ENCODE data around the gene NREP. TPM values are rescaled to one million over a fixed set of nuclear protein-coding genes. Genes with fewer than 3 reads are reported as not detected.
A peak's percentile ranks its signal among the peaks of the same experiment; 100 is the strongest.

The NREP gene
- total and polyA plus RNA-seq, 2 experiments from 2014 or later: 260 to 300 TPM

- Histone ChIP-seq H3K4me2 (no peak overlapping the region), H3K36me3 (ENCODE audit: insufficient read depth) (no peaks in the 10 kb centered on the region), H3K79me2 (replicated peaks; ENCODE audit: insufficient read depth) (no peaks in the 10 kb centered on the region), H3K27me3 (ENCODE audit: insufficient read depth) (no peaks in the 10 kb centered on the region), H4K20me1 (replicated peaks; ENCODE audit: insufficient read depth) (no peaks in the 10 kb centered on the region), H2AFZ (peak overlapping the region; percentile 64; the same call in 1 of the 2 replicates), H3K27ac (ENCODE audit: low read depth) (no peak overlapping the region; the same call in 1 of the 2 replicates), H3K9me2 (ENCODE audit: insufficient read depth) (no peaks in the 10 kb centered on the region), H3K4me3 (no peak overlapping the region), H3K4me1 (ENCODE audit: insufficient read depth) (peaks cover 3% of the 10 kb centered on the region; the same call in 1 of the 2 replicates), H3F3A (replicated peaks; ENCODE audit: low read depth) (no peaks in the 10 kb centered on the region)
- Mint-ChIP-seq H3K4me3 (no peak overlapping the region), H3K9me3 (no peaks in the 10 kb centered on the region), H3K27ac (peak overlapping the region; percentile 46; the same call in 1 of the 2 replicates), H3K36me3 (ENCODE audit: low read depth) (no peaks in the 10 kb centered on the region), H3K27me3 (ENCODE audit: insufficient read depth, low read depth, poor library complexity) (peaks cover 2% of the 10 kb centered on the region), H3K4me1 (peaks cover 16% of the 10 kb centered on the region)
- no peak for TF ChIP-seq EZH2 (IDR thresholded peaks at IDR 0.05; ENCODE audit: low read depth, unreplicated experiment)
- peak; percentile 67 for DNase-seq (ENCODE audit: low spot score)
- peak; percentile 88 for ATAC-seq
Observed at GRCh38 chr5:111774525-111774924, 17.5 kb upstream of the NREP start.

- Mint-ChIP-seq H3K27me3 (ENCODE audit: insufficient read depth, low read depth, poor library complexity) (peaks cover 2% of the 10 kb centered on the region), H3K36me3 (ENCODE audit: low read depth) (no peaks in the 10 kb centered on the region), H3K27ac (0 out of 2 replicates have a peak overlapping the region, but pooled peaks have one; percentile 10), H3K4me1 (peaks cover 16% of the 10 kb centered on the region), H3K9me3 (no peaks in the 10 kb centered on the region), H3K4me3 (no peak overlapping the region)
- Histone ChIP-seq H3K27ac (ENCODE audit: low read depth) (no peak overlapping the region), H3K9me2 (ENCODE audit: insufficient read depth) (no peaks in the 10 kb centered on the region), H3K79me2 (replicated peaks; ENCODE audit: insufficient read depth) (no peaks in the 10 kb centered on the region), H2AFZ (no peak overlapping the region), H3K27me3 (ENCODE audit: insufficient read depth) (no peaks in the 10 kb centered on the region), H3K4me2 (no peak overlapping the region), H3K36me3 (ENCODE audit: insufficient read depth) (no peaks in the 10 kb centered on the region), H3K4me1 (ENCODE audit: insufficient read depth) (peaks cover 3% of the 10 kb centered on the region; the same call in 1 of the 2 replicates), H4K20me1 (replicated peaks; ENCODE audit: insufficient read depth) (no peaks in the 10 kb centered on the region), H3F3A (replicated peaks; ENCODE audit: low read depth) (no peaks in the 10 kb centered on the region), H3K4me3 (no peak overlapping the region)
- peak; percentile 84 for ATAC-seq
- peak; percentile 90 for DNase-seq (ENCODE audit: low spot score)
- no peak for TF ChIP-seq NANOG (IDR thresholded peaks at IDR 0.05; ENCODE audit: borderline replicate concordance)
- TF ChIP-seq CTCF (conservative IDR thresholded peaks at IDR 0.05; ENCODE audit: low read depth in 2 of 2): no peak
- no peak for TF ChIP-seq ZNF114 (CRISPR knock-in tag; IDR thresholded peaks at IDR 0.05)
- no peak for TF ChIP-seq ETS1 (IDR thresholded peaks at IDR 0.05)
- TF ChIP-seq, protein P1, sequence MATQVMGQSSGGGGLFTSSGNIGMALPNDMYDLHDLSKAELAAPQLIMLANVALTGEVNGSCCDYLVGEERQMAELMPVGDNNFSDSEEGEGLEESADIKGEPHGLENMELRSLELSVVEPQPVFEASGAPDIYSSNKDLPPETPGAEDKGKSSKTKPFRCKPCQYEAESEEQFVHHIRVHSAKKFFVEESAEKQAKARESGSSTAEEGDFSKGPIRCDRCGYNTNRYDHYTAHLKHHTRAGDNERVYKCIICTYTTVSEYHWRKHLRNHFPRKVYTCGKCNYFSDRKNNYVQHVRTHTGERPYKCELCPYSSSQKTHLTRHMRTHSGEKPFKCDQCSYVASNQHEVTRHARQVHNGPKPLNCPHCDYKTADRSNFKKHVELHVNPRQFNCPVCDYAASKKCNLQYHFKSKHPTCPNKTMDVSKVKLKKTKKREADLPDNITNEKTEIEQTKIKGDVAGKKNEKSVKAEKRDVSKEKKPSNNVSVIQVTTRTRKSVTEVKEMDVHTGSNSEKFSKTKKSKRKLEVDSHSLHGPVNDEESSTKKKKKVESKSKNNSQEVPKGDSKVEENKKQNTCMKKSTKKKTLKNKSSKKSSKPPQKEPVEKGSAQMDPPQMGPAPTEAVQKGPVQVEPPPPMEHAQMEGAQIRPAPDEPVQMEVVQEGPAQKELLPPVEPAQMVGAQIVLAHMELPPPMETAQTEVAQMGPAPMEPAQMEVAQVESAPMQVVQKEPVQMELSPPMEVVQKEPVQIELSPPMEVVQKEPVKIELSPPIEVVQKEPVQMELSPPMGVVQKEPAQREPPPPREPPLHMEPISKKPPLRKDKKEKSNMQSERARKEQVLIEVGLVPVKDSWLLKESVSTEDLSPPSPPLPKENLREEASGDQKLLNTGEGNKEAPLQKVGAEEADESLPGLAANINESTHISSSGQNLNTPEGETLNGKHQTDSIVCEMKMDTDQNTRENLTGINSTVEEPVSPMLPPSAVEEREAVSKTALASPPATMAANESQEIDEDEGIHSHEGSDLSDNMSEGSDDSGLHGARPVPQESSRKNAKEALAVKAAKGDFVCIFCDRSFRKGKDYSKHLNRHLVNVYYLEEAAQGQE (IDR thresholded peaks at IDR 0.05; ENCODE audit: unreplicated experiment): no peak
- TF ChIP-seq POLR2AphosphoS5 (IDR thresholded peaks at IDR 0.05; ENCODE audit: low read depth): no peak
- TF ChIP-seq ZNF462 (CRISPR knock-in tag; IDR thresholded peaks at IDR 0.05): no peak
Observed at GRCh38 chr5:111772456-111773122, 15.6 kb upstream of the NREP start.

Measured in GM23338 (cell line).